22Rv1 (cell line): ENCODE measurements around the gene DTNB.

ENCODE experiments used
- H3K27ac ChIP-seq: fragments of 450-650 bp; 2 replicates; pipeline ENCODE4 v1.5.1; 2017
- CTCF ChIP-seq: fragments of 450-650 bp; IDR thresholded peaks from 2 replicates; pipeline ENCODE4 v1.5.1; 2017; ENCODE audit warnings: mild to moderate bottlenecking
- ZFX ChIP-seq: fragments of 450-650 bp; IDR thresholded peaks from 2 replicates; pipeline ENCODE4 v1.6.1; 2017; ENCODE audit warnings: antibody characterized with exemption, borderline replicate concordance

The DTNB gene

GRCh38 chr2:25673300-25674076, at the start of gene DTNB:
DTNB (minus strand) TSS chr2:25673577; CDS start chr2:25652660, 20,917 bp downstream.
- H3K27ac ChIP-seq: peak within 1 kb of the TSS; percentile 50
- TF ChIP-seq ZFX (no peak), CTCF (no peak)

- H3K27ac ChIP-seq: no peak overlapping the region
- no peak for TF ChIP-seq ZFX
- TF ChIP-seq CTCF: no peak
These were observed 48.8 kb upstream of the DTNB start for GRCh38 chr2:25722224-25722623.

- TF ChIP-seq CTCF (no peak), ZFX (no peak)
- no peak overlapping the region for H3K27ac ChIP-seq
These were observed 47.2 kb upstream of the DTNB start for GRCh38 chr2:25720575-25720974.

GRCh38 chr2:25714740-25715139, 41.4 kb upstream of the DTNB start:
- no peak overlapping the region for H3K27ac ChIP-seq
- TF ChIP-seq ZFX (no peak), CTCF (no peak)

- TF ChIP-seq CTCF: no peak
- no peak for TF ChIP-seq ZFX
- H3K27ac ChIP-seq: no peak overlapping the region
These were observed 39.1 kb upstream of the DTNB start for GRCh38 chr2:25712455-25712854.

GRCh38 chr2:25711675-25712354, 38.4 kb upstream of the DTNB start:
- no peak overlapping the region for H3K27ac ChIP-seq
- TF ChIP-seq CTCF: no peak
- no peak for TF ChIP-seq ZFX

- no peak overlapping the region for H3K27ac ChIP-seq
- TF ChIP-seq ZFX (no peak), CTCF (no peak)
These were observed 37.4 kb upstream of the DTNB start for GRCh38 chr2:25710750-25711149.
